IPS-18c (cell line): ENCODE results near the gene CEL.

ENCODE experiments used
- H3K4me3 ChIP-seq: 2 replicates; pipeline ENCODE4 v1.7.0; 2013; ENCODE audit warnings: low read depth, mild to moderate bottlenecking, low read length, moderate library complexity; ENCODE audit not compliant: insufficient read depth
- H3K9me3 ChIP-seq: one replicate; pipeline ENCODE4 v1.6.1; 2013; ENCODE audit warnings: mild to moderate bottlenecking, low read length, moderate library complexity; ENCODE audit not compliant: control insufficient read depth, insufficient read depth

The CEL gene

DNA sequence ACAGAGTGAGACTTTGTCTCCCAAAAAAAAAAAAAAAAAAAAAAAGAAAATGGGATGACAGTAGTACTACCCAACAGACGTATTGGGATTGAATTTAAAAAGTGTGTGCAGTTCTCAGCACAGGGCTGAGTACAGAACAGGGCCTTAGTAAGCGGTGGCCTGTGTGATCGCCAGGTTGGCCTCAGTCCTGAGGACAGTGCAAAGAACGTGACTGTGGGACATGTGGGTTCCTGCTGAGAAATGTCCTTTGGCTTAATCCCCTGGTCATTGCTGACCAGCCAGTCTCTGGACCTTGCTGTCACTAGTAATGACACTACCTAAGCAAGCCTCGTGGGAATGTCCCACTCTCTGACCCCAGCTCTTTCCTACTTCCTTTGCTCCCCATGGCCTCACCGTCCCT, 17.7 kb upstream of the CEL start:
- no peaks in the 10 kb centered on the region for H3K9me3 ChIP-seq
- H3K4me3 ChIP-seq = no peak overlapping the region

DNA sequence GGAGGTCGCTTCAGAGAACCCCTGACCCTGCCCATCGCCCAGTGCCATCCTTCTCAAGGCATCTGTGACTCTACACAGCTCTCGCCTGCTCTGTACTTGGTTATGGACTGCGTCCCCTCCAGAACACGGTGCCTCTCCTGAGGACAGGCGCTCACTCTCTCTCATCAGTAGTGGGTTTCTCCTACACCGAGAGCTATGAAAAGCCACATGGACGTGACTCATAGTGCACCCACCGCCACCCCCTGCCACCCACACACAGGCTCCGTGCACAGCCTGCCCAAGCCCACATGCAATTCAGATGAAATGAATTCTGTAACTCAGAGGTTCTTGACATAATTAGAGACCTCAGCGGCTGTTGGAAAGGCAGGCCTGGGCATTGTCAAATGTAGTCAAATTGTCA, 17.1 kb upstream of the CEL start:
- H3K9me3 ChIP-seq = no peaks in the 10 kb centered on the region
- no peak overlapping the region for H3K4me3 ChIP-seq

DNA sequence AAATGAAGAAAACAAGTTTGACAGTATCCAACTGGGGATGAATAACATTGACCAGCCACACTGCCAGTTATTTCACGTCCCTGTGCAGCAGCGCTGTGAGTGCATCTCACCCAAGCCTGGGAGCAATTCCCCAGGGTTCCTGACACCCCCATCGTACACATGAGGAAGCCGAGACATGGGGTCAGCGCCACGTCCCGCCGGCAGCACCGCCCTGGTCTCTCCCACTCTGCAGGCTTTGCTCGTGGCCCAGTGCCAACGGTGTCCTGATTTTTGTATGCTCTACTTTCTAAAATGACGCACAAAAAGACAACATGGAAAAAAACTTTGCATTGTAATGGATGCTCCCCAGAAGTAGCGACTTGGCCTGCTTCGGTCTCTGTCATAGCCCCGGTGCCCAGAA, 16.6 kb upstream of the CEL start:
- no peak overlapping the region for H3K4me3 ChIP-seq
- peaks cover 2% of the 10 kb centered on the region for H3K9me3 ChIP-seq

DNA sequence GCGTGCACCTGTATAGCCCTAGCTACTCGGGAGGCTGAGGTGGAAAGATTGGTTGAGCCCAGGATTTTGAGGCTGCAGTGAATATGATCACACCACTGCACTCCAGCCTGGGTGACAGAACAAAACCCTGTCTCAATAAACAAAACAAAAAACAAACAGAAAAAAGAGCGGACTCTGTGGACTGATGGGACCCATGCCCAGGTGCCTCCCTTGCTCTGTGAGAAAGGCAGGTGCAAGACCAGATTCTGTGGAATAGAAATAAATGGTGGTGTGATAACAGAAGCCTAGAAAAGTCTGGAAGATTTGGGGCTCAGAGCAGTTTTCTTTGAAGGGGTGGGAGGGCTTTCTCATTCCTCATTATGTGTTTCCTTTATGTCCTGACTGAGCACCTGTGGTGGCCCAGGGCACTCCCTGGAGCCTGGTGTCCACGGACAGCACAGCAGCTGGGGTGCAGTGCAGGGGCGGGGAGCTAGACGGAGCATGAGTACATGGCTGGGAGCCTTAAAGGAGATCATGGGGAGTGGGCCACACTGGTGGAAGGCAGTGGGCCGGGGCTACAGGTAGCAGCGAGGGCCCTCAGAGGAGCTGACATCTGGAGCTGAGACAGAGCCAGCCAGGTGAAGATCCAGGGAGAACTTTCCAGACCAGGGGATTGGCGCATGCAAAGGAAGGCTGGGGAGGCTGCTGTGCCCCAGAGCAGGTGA, 15.4 kb upstream of the CEL start:
- Histone ChIP-seq H3K9me3 (peaks cover 2% of the 10 kb centered on the region), H3K4me3 (no peak overlapping the region)

DNA sequence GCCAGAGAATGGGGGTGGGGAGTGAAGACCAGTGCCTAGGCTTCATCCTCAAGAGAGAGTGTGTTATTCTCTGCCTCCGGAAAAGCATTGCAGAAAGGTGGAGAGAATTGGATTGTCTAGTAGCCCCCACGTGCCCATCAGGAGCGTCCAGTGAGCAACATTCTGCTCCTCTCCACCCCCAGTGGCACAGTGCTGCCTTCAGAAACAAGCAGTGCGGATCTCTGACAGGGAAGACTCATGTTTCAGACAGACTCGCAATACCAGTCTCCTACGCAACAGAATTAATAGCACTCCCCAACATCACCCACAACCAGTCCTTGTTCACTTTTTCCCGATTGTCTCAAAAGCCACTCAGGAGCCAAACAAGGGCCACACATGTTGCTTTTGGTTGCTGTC, 14.9 kb upstream of the CEL start:
- Histone ChIP-seq H3K9me3 (peaks cover 2% of the 10 kb centered on the region), H3K4me3 (no peak overlapping the region)

DNA sequence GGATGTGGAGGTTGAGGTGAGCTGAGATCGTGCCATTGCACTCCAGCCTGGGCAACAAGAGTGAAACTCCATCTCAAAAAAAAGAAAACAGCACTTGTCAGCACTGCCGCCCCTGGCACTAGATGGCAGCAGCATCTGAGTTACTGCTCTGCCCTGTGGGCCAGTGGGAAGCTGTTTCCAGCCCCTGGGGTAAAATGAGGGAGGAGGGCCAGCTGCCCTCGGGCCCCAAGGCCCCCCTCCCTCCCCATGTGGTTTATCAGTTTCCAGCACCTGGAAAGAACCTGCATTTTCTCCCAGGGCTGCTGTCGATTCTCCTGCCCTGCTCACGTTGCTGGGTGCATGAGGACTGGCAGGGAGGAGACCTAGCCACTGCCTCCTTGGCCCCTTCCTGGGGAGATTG, 13.2 kb upstream of the CEL start:
- peaks cover 4% of the 10 kb centered on the region for H3K9me3 ChIP-seq
- H3K4me3 ChIP-seq = no peak overlapping the region

DNA sequence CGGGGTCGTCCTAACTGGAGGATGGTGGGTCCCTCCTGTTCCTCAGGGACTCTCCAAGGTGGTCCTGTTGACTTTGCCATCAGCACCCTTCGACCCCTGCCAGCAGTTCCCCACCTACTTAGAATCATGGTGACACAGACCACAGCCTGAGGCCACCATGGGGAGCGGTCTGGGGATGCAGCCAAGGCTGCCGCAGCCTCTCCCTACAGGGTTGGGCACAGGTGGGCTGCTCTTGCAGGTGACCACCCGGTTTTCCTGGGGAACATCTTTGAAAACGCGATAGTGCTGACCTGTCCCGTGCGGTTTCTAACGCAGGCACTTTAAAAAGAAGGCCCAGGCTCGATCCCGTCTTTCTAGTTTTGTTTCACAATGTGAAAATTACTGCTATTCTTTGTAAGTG, 12.7 kb upstream of the CEL start:
- Histone ChIP-seq H3K9me3 (peaks cover 4% of the 10 kb centered on the region), H3K4me3 (no peak overlapping the region)

DNA sequence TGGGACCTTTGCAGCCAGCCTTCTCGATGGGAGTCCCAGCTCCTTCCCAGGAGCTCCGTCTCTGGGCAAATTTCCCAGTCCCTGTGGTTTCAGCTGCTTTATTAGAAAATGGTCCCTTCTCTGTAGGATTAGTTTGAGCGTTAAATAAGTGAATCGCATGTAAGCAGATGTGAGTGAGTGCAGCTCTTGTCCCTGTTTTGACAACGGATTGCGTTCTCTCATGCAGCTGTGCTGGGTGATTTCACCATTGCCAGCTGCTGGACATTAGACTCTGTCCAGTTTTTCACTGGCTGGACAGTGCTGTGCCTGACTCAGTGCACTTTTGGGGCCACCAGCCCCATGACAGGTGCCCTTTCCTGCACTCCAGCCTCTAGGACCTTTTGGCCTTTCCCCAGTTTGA, 11.6 kb upstream of the CEL start:
- H3K9me3 ChIP-seq = peaks cover 4% of the 10 kb centered on the region
- no peak overlapping the region for H3K4me3 ChIP-seq

DNA sequence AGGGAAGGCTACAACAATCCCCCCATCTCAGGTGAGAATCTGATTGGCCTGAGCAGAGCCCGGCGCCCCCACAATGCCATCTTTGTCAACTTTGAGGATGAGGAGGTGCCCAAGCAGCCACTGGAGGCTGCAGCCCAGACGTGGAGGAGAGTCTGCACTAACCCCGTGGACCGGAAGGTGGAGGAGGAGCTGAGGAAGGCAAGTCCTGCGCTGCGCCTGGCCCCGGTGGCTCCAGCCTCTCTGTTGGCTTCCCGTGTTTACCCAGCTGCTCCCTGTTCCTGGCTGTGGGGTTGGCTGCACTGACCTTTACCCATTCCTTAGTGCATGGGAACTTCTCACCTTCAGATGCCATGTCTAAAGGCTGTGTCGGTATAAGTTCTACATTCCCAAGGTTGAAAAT, 11.0 kb upstream of the CEL start:
- Histone ChIP-seq H3K4me3 (no peak overlapping the region), H3K9me3 (peaks cover 4% of the 10 kb centered on the region)

DNA sequence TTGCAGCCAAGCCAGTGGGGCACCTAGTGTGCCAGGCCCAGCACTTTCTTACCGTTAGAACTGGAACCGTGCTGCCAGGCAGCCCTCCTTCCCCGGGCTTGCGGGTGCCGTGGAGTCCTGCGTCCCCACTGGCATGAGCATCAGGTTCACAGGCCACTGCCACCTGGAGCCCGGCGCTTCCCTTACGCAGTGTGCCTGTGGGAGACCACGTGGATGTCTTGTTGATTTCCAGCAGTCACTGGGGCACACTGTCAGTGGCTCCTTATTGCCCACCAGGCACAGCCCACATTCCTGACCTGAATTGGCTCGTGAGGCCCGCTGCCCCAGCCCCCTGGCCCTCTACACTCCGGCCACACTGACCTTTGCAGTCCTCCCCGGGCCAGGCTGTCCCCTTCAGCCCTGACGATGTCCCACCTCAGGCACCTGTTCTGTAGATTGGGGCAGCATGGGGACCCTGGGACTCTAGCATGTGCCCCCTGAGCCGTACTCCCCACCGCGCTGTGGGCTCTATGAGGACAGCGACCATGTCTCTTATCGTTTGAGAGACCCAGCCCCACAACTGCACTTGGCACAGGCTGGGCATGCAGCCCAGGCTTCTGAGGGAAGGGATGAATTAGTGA, 10.4 kb upstream of the CEL start:
- Histone ChIP-seq H3K9me3 (peaks cover 4% of the 10 kb centered on the region), H3K4me3 (no peak overlapping the region)

DNA sequence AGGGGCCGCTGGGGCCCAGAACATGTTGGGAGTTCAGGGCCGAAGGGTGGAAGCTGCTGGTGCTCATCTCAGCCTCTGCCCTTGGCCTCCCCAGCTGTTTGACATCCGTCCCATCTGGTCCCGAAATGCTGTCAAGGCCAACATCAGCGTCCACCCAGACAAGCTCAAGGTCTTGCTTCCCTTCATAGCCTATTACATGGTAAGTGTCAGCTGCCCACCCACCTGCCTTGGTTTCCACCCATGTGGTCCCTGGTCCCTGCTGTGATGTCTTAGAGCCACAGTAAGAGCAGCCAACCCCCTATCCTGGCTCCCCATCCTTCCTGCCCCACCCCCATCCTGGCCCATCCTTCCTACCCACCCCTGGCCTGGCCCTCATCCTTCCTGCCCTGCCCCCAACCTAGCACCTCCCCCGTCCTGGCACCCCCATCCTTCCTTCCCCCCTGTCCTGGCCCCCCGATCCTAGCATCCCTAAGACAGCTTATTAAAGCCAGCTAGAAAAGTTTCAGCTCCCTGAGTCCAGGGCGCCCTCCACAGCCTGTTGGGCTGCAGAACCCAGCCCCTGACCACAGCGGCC, 9.7 kb upstream of the CEL start:
- Histone ChIP-seq H3K4me3 (no peak overlapping the region), H3K9me3 (peaks cover 4% of the 10 kb centered on the region)

DNA sequence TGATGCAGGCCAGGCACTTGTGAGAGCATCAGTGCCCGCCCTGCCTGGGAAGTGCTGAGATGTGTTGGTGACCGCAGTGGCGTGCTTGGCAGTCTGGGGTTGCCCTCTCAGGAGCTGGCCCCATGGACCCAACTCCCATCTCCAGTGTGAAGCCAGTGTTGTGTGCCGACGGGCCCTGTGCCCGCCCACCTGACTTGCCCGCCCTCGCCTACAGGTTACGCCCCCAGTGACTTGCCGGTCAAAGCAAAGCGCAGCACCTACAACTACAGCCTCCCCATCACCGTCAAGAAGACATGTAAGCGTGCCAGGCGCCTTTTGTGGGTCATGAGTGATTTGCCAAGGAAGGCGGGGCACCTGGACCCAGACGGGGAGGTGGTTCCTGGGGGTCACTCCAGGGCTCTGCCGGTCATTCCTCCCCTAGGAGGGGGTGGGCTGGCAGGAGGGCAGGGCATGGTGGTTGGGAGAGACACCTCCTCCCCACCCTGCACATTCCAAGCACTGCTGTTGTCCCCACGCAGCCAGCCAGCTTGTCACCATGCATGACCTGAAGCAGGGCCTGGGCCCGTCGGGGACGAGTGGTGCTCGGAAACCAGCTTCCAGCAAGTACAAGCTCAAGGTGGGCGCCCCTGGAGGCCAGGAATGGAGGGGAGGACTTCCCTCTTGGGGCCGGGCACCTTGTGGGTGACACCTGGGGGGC, 7.4 kb upstream of the CEL start:
- Histone ChIP-seq H3K9me3 (peaks cover 4% of the 10 kb centered on the region), H3K4me3 (no peak overlapping the region)

DNA sequence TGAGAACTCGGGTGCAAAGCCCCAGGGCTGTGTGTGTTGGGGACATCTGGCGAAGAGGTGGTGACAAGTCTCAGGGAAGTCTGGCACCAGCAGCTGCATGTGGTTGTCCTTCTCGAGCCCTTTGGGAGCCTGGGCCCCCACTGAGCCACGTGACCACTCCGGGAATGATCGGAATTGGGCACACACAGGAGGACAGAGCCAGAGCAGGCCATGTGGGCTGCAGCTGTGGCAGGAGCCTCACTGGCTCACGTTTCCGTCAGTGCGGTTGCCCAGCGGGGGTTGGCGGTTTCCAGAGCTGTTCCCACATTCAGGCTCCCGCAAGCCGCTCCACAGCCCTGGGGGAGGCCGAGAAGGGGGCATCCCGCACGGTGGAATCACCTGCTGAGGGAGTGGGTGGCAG, 6.8 kb upstream of the CEL start:
- no peak overlapping the region for H3K4me3 ChIP-seq
- peaks cover 2% of the 10 kb centered on the region for H3K9me3 ChIP-seq

DNA sequence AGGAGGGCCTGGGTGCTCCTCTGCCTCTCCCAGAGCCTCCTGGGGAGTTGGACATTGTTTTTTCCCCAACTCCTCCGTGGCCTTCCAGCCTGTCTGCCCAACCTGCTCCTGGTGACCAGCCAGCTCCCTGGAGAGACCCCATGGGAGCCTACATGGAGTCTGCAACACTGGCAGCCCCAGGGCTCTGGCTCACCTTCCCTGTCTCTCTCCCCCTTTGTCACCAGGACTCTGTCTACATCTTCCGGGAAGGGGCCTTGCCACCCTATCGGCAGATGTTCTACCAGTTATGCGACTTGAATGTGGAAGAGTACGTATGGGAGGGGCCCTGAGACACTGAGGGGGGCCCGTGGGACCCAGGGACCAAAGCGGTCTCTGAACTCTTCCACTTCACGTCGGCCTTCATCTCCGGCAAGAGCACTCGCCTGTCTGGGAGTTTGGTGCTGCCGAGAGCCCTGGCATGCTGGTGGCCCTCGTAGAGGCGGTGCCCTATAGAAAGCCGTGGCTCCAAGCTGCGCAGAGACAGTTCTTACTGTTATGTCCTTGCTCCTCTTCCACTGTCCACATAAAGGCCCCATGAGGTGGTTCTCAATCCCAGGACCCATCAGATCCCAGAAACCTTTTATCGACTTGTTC, 5.9 kb upstream of the CEL start:
- H3K4me3 ChIP-seq = no peak overlapping the region
- peaks cover 2% of the 10 kb centered on the region for H3K9me3 ChIP-seq

DNA sequence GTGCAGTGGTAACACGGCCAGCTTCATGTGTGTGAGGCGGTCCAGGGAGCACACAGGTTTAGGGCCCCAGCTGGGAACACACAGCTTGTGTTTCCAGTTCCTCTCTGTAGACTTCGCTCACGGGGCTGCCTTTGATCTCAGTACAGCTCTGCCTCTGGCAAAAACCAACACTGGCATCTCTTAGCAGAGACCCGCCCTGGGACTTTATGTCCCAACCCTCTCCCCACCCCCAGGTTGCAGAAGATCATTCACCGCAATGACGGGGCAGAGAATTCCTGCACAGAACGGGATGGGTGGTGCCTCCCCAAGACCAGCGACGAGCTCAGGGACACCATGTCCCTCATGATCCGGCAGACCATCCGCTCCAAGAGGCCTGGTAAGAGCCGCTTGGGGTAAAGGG, 5.2 kb upstream of the CEL start:
- Histone ChIP-seq H3K9me3 (peaks cover 2% of the 10 kb centered on the region), H3K4me3 (no peak overlapping the region)

DNA sequence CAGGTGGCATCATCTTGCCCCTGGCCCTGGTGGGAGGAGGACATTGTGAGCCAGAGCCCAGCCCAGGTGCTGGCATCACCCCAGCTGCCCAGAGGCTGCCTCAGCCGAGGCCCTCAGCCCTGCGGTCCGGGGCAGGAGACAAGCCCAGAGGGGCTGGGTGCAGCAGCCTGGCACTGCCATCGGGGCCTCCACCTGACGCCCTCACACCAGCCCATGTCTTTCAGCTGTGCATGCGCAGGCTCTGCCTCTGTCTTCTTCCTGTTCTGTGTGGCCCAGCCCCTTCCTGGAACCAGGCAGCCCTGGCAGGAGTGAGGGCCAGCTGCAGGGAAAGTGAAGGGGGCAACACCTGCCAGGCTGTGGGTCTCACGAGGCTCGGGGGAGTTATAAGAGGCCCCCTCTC, 4.8 kb upstream of the CEL start:
- Histone ChIP-seq H3K4me3 (no peak overlapping the region), H3K9me3 (peaks cover 2% of the 10 kb centered on the region)

DNA sequence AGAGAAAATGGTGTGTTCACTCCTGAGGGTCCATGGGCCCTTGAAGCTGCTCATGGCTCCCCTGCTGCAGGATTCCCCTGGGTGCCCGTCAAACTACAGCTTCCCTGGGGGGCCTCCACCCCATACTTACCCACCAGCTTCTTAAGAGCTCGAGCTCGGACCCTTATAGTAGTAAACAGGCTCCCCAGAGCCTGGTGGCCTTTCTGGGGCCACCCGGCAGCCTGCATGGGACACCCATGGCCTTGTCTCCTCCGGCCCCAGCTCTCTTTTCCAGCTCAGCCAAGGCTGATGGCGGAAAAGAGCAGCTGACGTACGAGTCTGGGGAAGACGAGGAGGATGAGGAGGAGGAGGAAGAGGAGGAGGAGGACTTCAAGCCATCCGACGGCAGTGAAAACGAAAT, 4.2 kb upstream of the CEL start:
- Histone ChIP-seq H3K9me3 (no peaks in the 10 kb centered on the region), H3K4me3 (no peak overlapping the region)

DNA sequence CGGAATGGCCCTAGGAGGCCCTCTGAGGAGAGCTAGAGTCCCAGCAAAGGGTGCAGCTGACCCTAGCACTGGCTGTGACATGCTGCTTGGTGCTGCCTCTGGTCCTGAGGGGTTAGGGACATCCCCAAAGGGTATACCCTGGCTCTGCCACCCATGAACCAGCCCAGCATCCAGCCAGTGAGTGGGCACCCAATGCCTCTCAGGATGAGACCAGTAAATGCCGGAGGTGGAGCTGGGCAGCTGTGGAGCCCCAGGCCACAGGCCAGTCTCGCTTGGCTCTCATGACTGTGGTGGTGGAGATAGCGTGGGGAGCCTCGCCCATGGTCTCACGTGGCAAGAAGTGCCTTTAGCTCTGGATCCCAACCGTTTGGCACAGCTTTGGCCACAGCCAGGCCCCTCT, 3.7 kb upstream of the CEL start:
- no peak overlapping the region for H3K4me3 ChIP-seq

More for the DNA sequence above, 3.7 kb upstream of the CEL start:
- no peaks in the 10 kb centered on the region for H3K9me3 ChIP-seq
